ENCODE data around the gene PSMD6.

PSMD6 gene

GRCh38 chr3:64008487-64009351 is 14.6 kb downstream of the PSMD6 start:
- DNase-seq (ENCODE audit: low read depth): no peak

GRCh38 chr3:64008017-64008416 is 15.3 kb downstream of the PSMD6 start:
- no peak for DNase-seq (ENCODE audit: low read depth)

GRCh38 chr3:64003589-64003988 is 19.7 kb downstream of the PSMD6 start:
- no peak for DNase-seq (ENCODE audit: low read depth)

- no peak for DNase-seq (ENCODE audit: low read depth)
Observed at GRCh38 chr3:64002233-64002632, 21.1 kb downstream of the PSMD6 start.

- DNase-seq (ENCODE audit: low read depth): no peak
Observed at GRCh38 chr3:64000453-64001055, 22.7 kb downstream of the PSMD6 start.

GRCh38 chr3:63998852-63999754 is 24.2 kb downstream of the PSMD6 start:
- no peak for DNase-seq (ENCODE audit: low read depth)

- no peak for DNase-seq (ENCODE audit: low read depth)
Observed at GRCh38 chr3:63995086-63995485, 28.2 kb downstream of the PSMD6 start.

GRCh38 chr3:63993653-63994079 is 29.6 kb downstream of the PSMD6 start:
- no peak for DNase-seq (ENCODE audit: low read depth)

GRCh38 chr3:63992516-63993209 is 30.6 kb downstream of the PSMD6 start:
- DNase-seq (ENCODE audit: low read depth): no peak

GRCh38 chr3:63991666-63992065 is 31.6 kb downstream of the PSMD6 start:
- no peak for DNase-seq (ENCODE audit: low read depth)

- no peak for DNase-seq (ENCODE audit: low read depth)
Observed at GRCh38 chr3:63990733-63991132, 32.6 kb downstream of the PSMD6 start.

GRCh38 chr3:63990204-63990603 is 33.1 kb downstream of the PSMD6 start:
- no peak for DNase-seq (ENCODE audit: low read depth)

GRCh38 chr3:63988943-63989342 is 34.4 kb downstream of the PSMD6 start:
- no peak for DNase-seq (ENCODE audit: low read depth)

- DNase-seq (ENCODE audit: low read depth): no peak
Observed at GRCh38 chr3:63986831-63987230, 36.5 kb downstream of the PSMD6 start.

GRCh38 chr3:63986146-63986545 is 37.1 kb downstream of the PSMD6 start:
- DNase-seq (ENCODE audit: low read depth): no peak

- no peak for DNase-seq (ENCODE audit: low read depth)
Observed at GRCh38 chr3:63984391-63984790, 38.9 kb downstream of the PSMD6 start.

- DNase-seq (ENCODE audit: low read depth): no peak
Observed at GRCh38 chr3:63981980-63982379, 41.3 kb downstream of the PSMD6 start.

GRCh38 chr3:63980830-63981498 is 42.3 kb downstream of the PSMD6 start:
- DNase-seq (ENCODE audit: low read depth): no peak

GRCh38 chr3:63980019-63980418 is 43.3 kb downstream of the PSMD6 start:
- DNase-seq (ENCODE audit: low read depth): no peak

- no peak for DNase-seq (ENCODE audit: low read depth)
Observed at GRCh38 chr3:63979093-63979885, 44.0 kb downstream of the PSMD6 start.

GRCh38 chr3:63977893-63978292 is 45.4 kb downstream of the PSMD6 start:
- DNase-seq (ENCODE audit: low read depth): no peak

Measured in HS-27A (cell line).